Ascending aorta (tissue), 2 donors: ENCODE data around the gene GALNT14. TPM values are rescaled to one million over a fixed set of nuclear protein-coding genes. Genes with fewer than 3 reads are reported as not detected.

Experiments
- DNase-seq, 2 donors: peaks; one replicate each; pipeline ENCODE4 v3.0.0-alpha.2; 2019; ENCODE audit warnings: low spot score in 2 of 2
- H3K27ac ChIP-seq, 2 donors: fragments of 200-600 bp; sonication (generic); one replicate each; pipeline ENCODE4 v1.5.1; 2016 to 2017; ENCODE audit warnings: mild to moderate bottlenecking in 1 of 2
- H3K27me3 ChIP-seq: fragments of 200-600 bp; sonication (generic); one replicate; pipeline ENCODE4 v1.5.1; 2017
- H3K36me3 ChIP-seq, 2 donors: fragments of 200-600 bp; sonication (generic); one replicate each; pipeline ENCODE4 v1.5.1; 2016
- H3K4me1 ChIP-seq, 2 donors: fragments of 200-600 bp; sonication (generic); one replicate each; pipeline ENCODE4 v1.5.1; 2016 to 2017; ENCODE audit warnings: mild to moderate bottlenecking in 1 of 2
- H3K4me3 ChIP-seq, 2 donors: fragments of 200-600 bp; sonication (generic); one replicate each; pipeline ENCODE4 v1.5.1; 2016 to 2017; ENCODE audit warnings: mild to moderate bottlenecking in 1 of 2
- H3K9me3 ChIP-seq, 2 donors: fragments of 200-600 bp; sonication (generic); one replicate each; pipeline ENCODE4 v1.5.1; 2016
- CTCF ChIP-seq, 3 experiments: fragments of 200-600 bp in 2 of 3; fragments of 450-650 bp in 1 of 3; sonication (generic) in 2 of 3; IDR thresholded peaks; one replicate each; pipeline ENCODE4 v1.5.1; 2016 to 2019; ENCODE audit warnings: antibody characterized with exemption in 3 of 3, mild to moderate bottlenecking in 1 of 3, moderate library complexity in 1 of 3
- intact Hi-C: fragments of 100-400 bp; cut with DNase I; formaldehyde crosslinking; loops from one replicate; pipeline ENCODE4 v1.15.1; 2023
- total RNA-seq: library from RNA; depleted of rRNA; stranded (reverse); fragments of >200 nt; gene quantifications from one replicate; pipeline ENCODE4 v1.1.0, GENCODE V29; 2016

Gene GALNT14
- total RNA-seq, 1 donor from 2014 or later = not detected

- TF ChIP-seq CTCF (IDR thresholded peaks at IDR 0.05) = no peak
- DNase-seq = no peak
These were observed 48.1 kb downstream of the GALNT14 start for GRCh38 chr2:31090188-31090587.

DNA sequence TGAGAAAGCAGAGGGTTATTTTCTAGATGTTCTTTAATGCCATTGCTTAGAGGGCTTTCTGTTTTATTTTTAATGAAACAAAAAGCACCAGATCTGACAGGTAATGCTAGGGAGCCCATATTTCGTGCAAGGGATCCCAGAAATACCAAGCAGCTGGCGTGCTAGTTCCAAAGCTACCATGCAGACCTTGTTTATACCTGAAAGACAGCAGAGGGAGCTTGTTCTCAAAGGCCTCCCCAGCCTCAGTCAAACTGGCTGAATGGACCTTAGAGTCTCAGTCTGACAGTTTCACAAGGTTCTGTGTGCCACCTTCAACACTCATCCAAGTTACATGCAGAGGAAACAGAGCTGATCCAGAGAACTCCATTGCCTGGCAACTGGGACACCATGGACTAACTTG is 48.6 kb downstream of the GALNT14 start:
- Histone ChIP-seq H3K27me3 (no peaks in the 10 kb centered on the region), H3K27ac (no peak overlapping the region), H3K4me3 (no peak overlapping the region), H3K9me3 (no peaks in the 10 kb centered on the region), H3K4me1 (no peaks in the 10 kb centered on the region), H3K36me3 (no peaks in the 10 kb centered on the region)
- no peak for TF ChIP-seq CTCF (IDR thresholded peaks at IDR 0.05)
- intact Hi-C loops = no loop called here
- DNase-seq = no peak

More at GRCh38 chr2:31090188-31090587, 48.1 kb downstream of the GALNT14 start:
- intact Hi-C loops = no loop called here
- no peaks in the 10 kb centered on the region for H3K36me3 ChIP-seq
- H3K4me3 ChIP-seq = no peak overlapping the region
- H3K4me1 ChIP-seq = no peaks in the 10 kb centered on the region
- H3K27me3 ChIP-seq = no peaks in the 10 kb centered on the region
- H3K27ac ChIP-seq = no peak overlapping the region
- no peaks in the 10 kb centered on the region for H3K9me3 ChIP-seq

DNA sequence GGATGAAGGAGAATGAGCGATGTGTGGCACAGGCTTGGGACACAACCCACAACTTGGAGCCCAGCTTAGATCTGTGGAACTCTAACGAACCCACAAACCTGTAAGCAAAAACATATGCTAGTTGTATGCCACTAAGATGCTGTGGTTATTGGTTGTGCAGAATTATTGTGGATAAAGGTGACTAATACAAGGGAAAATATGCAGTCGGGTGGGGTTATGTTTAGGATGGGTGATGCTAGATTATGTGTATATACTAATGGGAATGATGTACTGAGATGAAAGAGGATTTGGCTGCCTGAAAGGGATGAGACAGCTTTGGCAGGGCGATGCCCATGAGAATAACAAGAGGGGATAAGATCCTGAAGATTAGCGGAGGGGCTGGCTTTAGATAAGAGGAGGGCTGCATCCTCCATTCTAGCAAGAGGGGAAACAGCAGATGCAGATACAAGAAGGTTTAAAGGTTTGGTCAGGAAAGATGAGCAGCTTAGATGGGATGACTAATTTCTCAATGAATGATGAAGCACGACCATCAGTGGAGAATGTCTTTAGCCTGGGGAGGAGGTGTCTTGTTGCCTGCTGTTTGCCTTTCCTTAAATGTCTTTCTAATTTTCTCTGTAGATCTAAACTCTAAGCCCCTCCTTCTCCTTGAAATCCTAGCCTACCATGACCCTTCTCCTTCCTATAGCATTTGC is 49.6 kb downstream of the GALNT14 start:
- no peak for DNase-seq
- Histone ChIP-seq H3K36me3 (no peaks in the 10 kb centered on the region), H3K4me1 (no peaks in the 10 kb centered on the region), H3K9me3 (no peaks in the 10 kb centered on the region), H3K4me3 (no peak overlapping the region), H3K27ac (no peak overlapping the region), H3K27me3 (no peaks in the 10 kb centered on the region)
- intact Hi-C loops = no loop called here
- no peak for TF ChIP-seq CTCF (IDR thresholded peaks at IDR 0.05)

- Histone ChIP-seq H3K27ac (no peak overlapping the region), H3K27me3 (no peaks in the 10 kb centered on the region), H3K4me1 (no peaks in the 10 kb centered on the region), H3K9me3 (no peaks in the 10 kb centered on the region), H3K4me3 (no peak overlapping the region), H3K36me3 (no peaks in the 10 kb centered on the region)
- intact Hi-C loops = no loop called here
- TF ChIP-seq CTCF (IDR thresholded peaks at IDR 0.05) = no peak
- no peak for DNase-seq
These were observed 50.7 kb downstream of the GALNT14 start for GRCh38 chr2:31087491-31087890.

GRCh38 chr2:31086590-31086989 is 51.6 kb downstream of the GALNT14 start:
- intact Hi-C loops = no loop called here
- H3K27ac ChIP-seq = no peak overlapping the region
- no peak for TF ChIP-seq CTCF (IDR thresholded peaks at IDR 0.05)
- no peak overlapping the region for H3K4me3 ChIP-seq
- no peaks in the 10 kb centered on the region for H3K36me3 ChIP-seq
- no peak for DNase-seq
- no peaks in the 10 kb centered on the region for H3K9me3 ChIP-seq
- no peaks in the 10 kb centered on the region for H3K27me3 ChIP-seq
- H3K4me1 ChIP-seq = no peaks in the 10 kb centered on the region
